H1 (cell line): ENCODE results near the gene PRXL2B. TPM values are rescaled to one million over a fixed set of nuclear protein-coding genes. Genes with fewer than 3 reads are reported as not detected.

Experiments used
- BRCA1 ChIP-seq: IDR thresholded peaks from 2 replicates; pipeline ENCODE4 v1.6.1; 2012; ENCODE audit warnings: low read depth, low read length, improper control_type of control experiment
- FOSL1 ChIP-seq: IDR thresholded peaks from 2 replicates; pipeline ENCODE4 v1.6.1; 2011; ENCODE audit warnings: mild to moderate bottlenecking, low read depth, low read length, moderate library complexity; ENCODE audit not compliant: insufficient read depth
- GABPA ChIP-seq: IDR thresholded peaks from 2 replicates; pipeline ENCODE4 v1.6.1; 2011; ENCODE audit warnings: mild to moderate bottlenecking, low read length, moderate library complexity, borderline replicate concordance; ENCODE audit not compliant: insufficient read depth
- MAX ChIP-seq: IDR thresholded peaks from 2 replicates; pipeline ENCODE4 v1.6.1; 2012; ENCODE audit warnings: inconsistent platforms
- POLR2AphosphoS5 ChIP-seq: IDR thresholded peaks from 2 replicates; pipeline ENCODE4 v1.6.1; 2011; ENCODE audit warnings: low read depth, low read length
- SIN3A ChIP-seq, 2 experiments: IDR thresholded peaks in 1 of 2; conservative IDR thresholded peaks in 1 of 2; 2 replicates each; pipeline ENCODE4 v1.6.1; 2011 to 2012; ENCODE audit warnings: low read length in 2 of 2, improper control_type of control experiment in 1 of 2, low read depth in 1 of 2, mild to moderate bottlenecking in 1 of 2
- SP1 ChIP-seq: IDR thresholded peaks from 2 replicates; pipeline ENCODE4 v1.6.1; 2011; ENCODE audit warnings: low read depth, low read length
- SUZ12 ChIP-seq: fragments of 200-600 bp; sonication (generic); IDR thresholded peaks from 2 replicates; pipeline ENCODE4 v1.6.1; 2012; ENCODE audit warnings: mild to moderate bottlenecking, inconsistent platforms, low read length, moderate library complexity, mixed read lengths
- USF2 ChIP-seq: IDR thresholded peaks from 2 replicates; pipeline ENCODE4 v1.6.1; 2011; ENCODE audit warnings: low read length, improper control_type of control experiment
- polyA plus RNA-seq, 7 experiments: library from polyadenylated mRNA; depleted of rRNA in 3 of 7; stranded (reverse) in 5 of 7; unstranded in 2 of 7; fragments of >200 nt in 5 of 7; fragments of 200-250 nt in 2 of 7; gene quantifications; 1 replicate in 5 of 7; 2 replicates in 1 of 7; 4 replicates in 1 of 7; pipeline versions ENCODE4 v1.2.1 to v1.2.3, GENCODE V29; 2011 to 2013; ENCODE audit warnings: missing spikeins in 2 of 7, mixed read lengths in 2 of 7
- total RNA-seq: library from RNA; stranded (reverse); fragmentation: NEBNext Ultra II Directional; extraction: Animal tissue kit (Norgen Biotek cat#: 25700); gene quantifications from 2 replicates; pipeline ENCODE4 v1.2.1, GENCODE V29; 2021

The PRXL2B gene
- total and polyA plus RNA-seq, 2 of the 8 experiments (the other 6 are each of a cell fraction or from before 2014, with no cell fraction given) = 35.3 to 46.0 TPM

GRCh38 chr1:2595261-2595811, 8.8 kb downstream of the PRXL2B start (continued):
- TF ChIP-seq USF2 = no peak
- no peak for TF ChIP-seq SIN3A (conservative IDR thresholded peaks at IDR 0.05 in 1 of 2, IDR thresholded peaks at IDR 0.05 in 1 of 2; ENCODE audit: low read depth in 1 of 2, low read length in 2 of 2)
- TF ChIP-seq POLR2AphosphoS5 = no peak
- no peak for TF ChIP-seq FOSL1
- no peak for TF ChIP-seq MAX
- TF ChIP-seq SUZ12 = no peak
- TF ChIP-seq SP1 = no peak
- TF ChIP-seq GABPA = no peak
- no peak for TF ChIP-seq BRCA1
